IMR-90 (cell line): ENCODE data around the gene SLC7A9. TPM values are rescaled to one million over a fixed set of nuclear protein-coding genes. Genes with fewer than 3 reads are reported as not detected.

Experiments used
- ATAC-seq: fragments of 200-7000 bp; cut with Tn5 transposase; 2 replicates; pipeline ENCODE4 v1.9.1; 2020; ENCODE audit warnings: low read depth, mild to moderate bottlenecking, moderate library complexity
- BruUV-seq: library from RNA; stranded (reverse); fragments of 400-500 nt; replicated peaks from 2 replicates; lab custom pipeline; 2021; lab: Mats Ljungman, UMichigan
- CTCF ChIA-PET: fragments of 300-600 bp; formaldehyde crosslinking; extraction: SDS; loops from one replicate; lab custom pipeline; 2021; ENCODE audit warnings: antibody characterized with exemption; lab: Yijun Ruan, JAX
- POLR2A ChIA-PET: fragments of 300-600 bp; sonication (Branson Sonifier 250); formaldehyde crosslinking; loops from one replicate; lab custom pipeline; 2022; ENCODE audit warnings: antibody characterized with exemption; ENCODE audit not compliant: unreplicated experiment; lab: Charles Lee
- DNase-seq: peaks from one replicate; pipeline ENCODE4 v3.0.0; 2013
- H2AFZ ChIP-seq: replicated peaks from 2 replicates; pipeline ENCODE3; 2013; ENCODE audit warnings: low read length, mild to moderate bottlenecking; ENCODE audit not compliant: poor library complexity
- H2AK5ac ChIP-seq: 2 replicates; pipeline ENCODE4 v1.6.1; 2013; ENCODE audit warnings: low read depth, low read length, inconsistent platforms
- H2AK9ac ChIP-seq: replicated peaks from 2 replicates; pipeline ENCODE3; 2013; ENCODE audit warnings: mild to moderate bottlenecking, low read depth, low read length, moderate library complexity; ENCODE audit not compliant: poor library complexity
- H2BK120ac ChIP-seq: 2 replicates; pipeline ENCODE4 v1.6.1; 2013; ENCODE audit warnings: low read depth, low read length, inconsistent platforms
- H2BK15ac ChIP-seq: 3 replicates; pipeline ENCODE4 v1.6.1; 2013; ENCODE audit warnings: low read depth, low read length, inconsistent platforms
- H2BK20ac ChIP-seq: 2 replicates; pipeline ENCODE4 v1.6.1; 2013; ENCODE audit warnings: low read depth, mild to moderate bottlenecking, inconsistent platforms, low read length, moderate library complexity
- H2BK5ac ChIP-seq: 2 replicates; pipeline ENCODE4 v1.6.1; 2013; ENCODE audit warnings: mild to moderate bottlenecking, low read depth, low read length, inconsistent platforms; ENCODE audit not compliant: poor library complexity, severe bottlenecking
- H3K14ac ChIP-seq: replicated peaks from 2 replicates; pipeline ENCODE4 v1.6.1; 2013; ENCODE audit warnings: low read depth, low read length, inconsistent platforms
- H3K18ac ChIP-seq: 2 replicates; pipeline ENCODE4 v1.6.1; 2013; ENCODE audit warnings: low read depth, low read length, control low read depth
- H3K23ac ChIP-seq: 2 replicates; pipeline ENCODE4 v1.6.1; 2013; ENCODE audit warnings: low read depth, low read length, inconsistent platforms
- H3K27ac ChIP-seq: 2 replicates; pipeline ENCODE4 v1.5.1; 2013; ENCODE audit warnings: mild to moderate bottlenecking, control low read depth, low read length; ENCODE audit not compliant: insufficient read depth
- H3K27me3 ChIP-seq: 2 replicates; pipeline ENCODE4 v1.6.1; 2013; ENCODE audit warnings: low read length; ENCODE audit not compliant: control insufficient read depth, insufficient read depth
- H3K36me3 ChIP-seq: 2 replicates; pipeline ENCODE4 v1.6.1; 2013; ENCODE audit warnings: low read length, mixed read lengths; ENCODE audit not compliant: control insufficient read depth, insufficient read depth
- H3K4ac ChIP-seq: 2 replicates; pipeline ENCODE4 v1.6.1; 2013; ENCODE audit warnings: low read depth, low read length, inconsistent platforms
- H3K4me1 ChIP-seq: 2 replicates; pipeline ENCODE4 v1.6.1; 2013; ENCODE audit warnings: low read length, mixed read lengths; ENCODE audit not compliant: control insufficient read depth, insufficient read depth
- H3K4me2 ChIP-seq: 2 replicates; pipeline ENCODE4 v1.6.1; 2013; ENCODE audit warnings: low read depth, mild to moderate bottlenecking, control low read depth, low read length, moderate library complexity
- H3K4me3 ChIP-seq: 2 replicates; pipeline ENCODE4 v1.5.1; 2013; ENCODE audit warnings: low read depth, mild to moderate bottlenecking, control low read depth, low read length, moderate library complexity; ENCODE audit not compliant: insufficient read depth
- H3K56ac ChIP-seq: 2 replicates; pipeline ENCODE4 v1.6.1; 2013; ENCODE audit warnings: low read length, inconsistent platforms; ENCODE audit not compliant: insufficient read depth; ENCODE audit errors: extremely low read depth
- H3K79me1 ChIP-seq, 2 experiments: 2 replicates each; pipeline ENCODE4 v1.6.1; 2013; ENCODE audit warnings: low read length in 2 of 2, inconsistent platforms in 1 of 2, low read depth in 1 of 2
- H3K9ac ChIP-seq: 2 replicates; pipeline ENCODE4 v1.6.1; 2013; ENCODE audit warnings: low read depth, low read length, control low read depth
- H3K9me1 ChIP-seq: 2 replicates; pipeline ENCODE4 v1.6.1; 2013; ENCODE audit warnings: low read length, inconsistent platforms; ENCODE audit not compliant: insufficient read depth
- H3K9me3 ChIP-seq: 2 replicates; pipeline ENCODE4 v1.6.1; 2013; ENCODE audit warnings: low read length; ENCODE audit not compliant: control insufficient read depth, insufficient read depth
- H4K20me1 ChIP-seq: 2 replicates; pipeline ENCODE4 v1.6.1; 2013; ENCODE audit warnings: low read length, inconsistent platforms; ENCODE audit not compliant: insufficient read depth
- H4K5ac ChIP-seq: 2 replicates; pipeline ENCODE4 v1.6.1; 2013; ENCODE audit warnings: mild to moderate bottlenecking, low read depth, low read length, control low read depth
- H4K8ac ChIP-seq, 2 experiments: 2 replicates each; pipeline ENCODE4 v1.6.1; 2013; ENCODE audit warnings: low read depth in 2 of 2, low read length in 2 of 2, control low read depth in 1 of 2, inconsistent platforms in 1 of 2
- H4K91ac ChIP-seq: 2 replicates; pipeline ENCODE4 v1.6.1; 2013; ENCODE audit warnings: low read depth, low read length, inconsistent platforms; ENCODE audit not compliant: insufficient read depth
- BHLHE40 ChIP-seq: fragments of 150-350 bp; IDR thresholded peaks from 2 replicates; pipeline ENCODE4 v1.6.1; 2016; ENCODE audit warnings: mild to moderate bottlenecking, low read depth, low read length
- CEBPB ChIP-seq: IDR thresholded peaks from 2 replicates; pipeline ENCODE4 v1.6.1; 2012; ENCODE audit warnings: low read depth, low read length, improper control_type of control experiment
- CHD1 ChIP-seq: IDR thresholded peaks from 2 replicates; pipeline ENCODE4 v1.6.1; 2012; ENCODE audit warnings: low read depth, low read length, improper control_type of control experiment
- ELK1 ChIP-seq: fragments of 150-350 bp; IDR thresholded peaks from 2 replicates; pipeline ENCODE4 v1.6.1; 2016; ENCODE audit warnings: low read depth, mild to moderate bottlenecking, low read length, moderate library complexity, borderline replicate concordance
- FOS ChIP-seq: fragments of 150-350 bp; IDR thresholded peaks from 2 replicates; pipeline ENCODE4 v1.6.1; 2016; ENCODE audit warnings: low read depth, low read length
- MAFK ChIP-seq: IDR thresholded peaks from 2 replicates; pipeline ENCODE4 v1.6.1; 2012; ENCODE audit warnings: low read depth, low read length, improper control_type of control experiment
- MAZ ChIP-seq: IDR thresholded peaks from 2 replicates; pipeline ENCODE4 v1.6.1; 2012; ENCODE audit warnings: low read depth, mild to moderate bottlenecking, low read length, improper control_type of control experiment, moderate library complexity, borderline replicate concordance
- MXI1 ChIP-seq: IDR thresholded peaks from 2 replicates; pipeline ENCODE4 v1.6.1; 2012; ENCODE audit warnings: low read depth, mild to moderate bottlenecking, low read length, moderate library complexity, borderline replicate concordance
- RAD21 ChIP-seq: IDR thresholded peaks from 2 replicates; pipeline ENCODE4 v1.6.1; 2012; ENCODE audit warnings: low read length, improper control_type of control experiment
- RCOR1 ChIP-seq: IDR thresholded peaks from 2 replicates; pipeline ENCODE4 v1.6.1; 2012; ENCODE audit warnings: mild to moderate bottlenecking, low read length, improper control_type of control experiment; ENCODE audit not compliant: insufficient replicate concordance
- RFX5 ChIP-seq: IDR thresholded peaks from 2 replicates; pipeline ENCODE4 v1.8.0; 2012; ENCODE audit warnings: low read depth, mild to moderate bottlenecking, low read length, moderate library complexity
- SMC3 ChIP-seq: fragments of 150-350 bp; IDR thresholded peaks from 2 replicates; pipeline ENCODE4 v1.6.1; 2016; ENCODE audit warnings: low read depth, mild to moderate bottlenecking, antibody characterized with exemption, low read length, moderate library complexity
- dilution Hi-C: fragments of 300-500 bp; cut with HindIII; formaldehyde crosslinking; loops from one replicate; pipeline ENCODE4 v1.14.3; 2018; ENCODE audit warnings: low sequenced_read_pairs; ENCODE audit not compliant: unreplicated experiment
- in situ Hi-C: fragments of 300-500 bp; cut with MboI; formaldehyde crosslinking; loops from 3 replicates; pipeline ENCODE4 v1.14.3; 2019; ENCODE audit warnings: low sequenced_read_pairs, inconsistent platforms, mixed read lengths
- intact Hi-C: fragments of 100-400 bp; cut with micrococcal nuclease; formaldehyde crosslinking; loops from 2 replicates; pipeline ENCODE4 v1.10.0; 2022
- polyA plus RNA-seq, 3 experiments: library from polyadenylated mRNA; depleted of rRNA; stranded (reverse); fragments of >200 nt; gene quantifications; 2 replicates each; pipeline ENCODE4 v1.2.3, GENCODE V29; 2012; ENCODE audit warnings: low replicate concordance in 1 of 3
- total RNA-seq: library from RNA; depleted of rRNA; stranded (reverse); fragments of >200 nt; gene quantifications from 2 replicates; pipeline ENCODE4 v1.2.3, GENCODE V29; 2012

The SLC7A9 gene
- total and polyA plus RNA-seq, 2 of the 4 experiments (the other 2 are of a cell fraction) = not detected

- no peak overlapping the region for H3K23ac ChIP-seq
- no peak overlapping the region for H3K4ac ChIP-seq
- H3K56ac ChIP-seq = no peak overlapping the region
- no peaks in the 10 kb centered on the region for H3K79me1 ChIP-seq
- no peak for TF ChIP-seq RCOR1
- no peak for TF ChIP-seq CEBPB
- TF ChIP-seq RFX5 = no peak
- TF ChIP-seq MXI1 = no peak
- no peak for TF ChIP-seq RAD21
- no peak for TF ChIP-seq BHLHE40
- no peak for TF ChIP-seq MAZ
- no peak for TF ChIP-seq CHD1
- TF ChIP-seq MAFK = no peak
- no peak for TF ChIP-seq ELK1
- no peak for TF ChIP-seq FOS
- TF ChIP-seq SMC3 = no peak
- H3K4me2 ChIP-seq = no peak overlapping the region
- H3K4me1 ChIP-seq = no peaks in the 10 kb centered on the region
- dilution Hi-C loops (no loop called here), intact Hi-C loops (no loop called here), in situ Hi-C loops (no loop called here)
- no peak overlapping the region for H2AK5ac ChIP-seq
- H3K9ac ChIP-seq = no peak overlapping the region
- peaks cover 19% of the 10 kb centered on the region for H3K36me3 ChIP-seq
- no peak overlapping the region for H3K18ac ChIP-seq
- H2AK9ac ChIP-seq = no peak overlapping the region
- BruUV-seq = no TSS peak
- H4K8ac ChIP-seq = no peak overlapping the region
- CTCF ChIA-PET = interaction anchor here (0.6 kb wide), 1 partner anchor 101 kb away, joined by 3 read pairs; no protein-coding TSS in a partner anchor
- no peak overlapping the region for H2AFZ ChIP-seq
- no peak overlapping the region for H2BK120ac ChIP-seq
- 0 out of 2 replicates have a peak, but pooled peaks cover 2% of the 10 kb centered on the region for H3K9me1 ChIP-seq
- H3K4me3 ChIP-seq = no peak overlapping the region
- no peaks in the 10 kb centered on the region for H4K20me1 ChIP-seq
- DNase-seq (no peak), ATAC-seq (no peak)
- H4K5ac ChIP-seq = no peak overlapping the region
- H3K9me3 ChIP-seq = peaks cover 2% of the 10 kb centered on the region; the same call in 1 of the 2 replicates
- no peaks in the 10 kb centered on the region for H3K27me3 ChIP-seq
- POLR2A ChIA-PET = no interaction called here
- no peak overlapping the region for H4K91ac ChIP-seq
- no peak overlapping the region for H3K14ac ChIP-seq
- no peak overlapping the region for H3K27ac ChIP-seq
- H2BK5ac ChIP-seq = no peak overlapping the region
- no peak overlapping the region for H2BK15ac ChIP-seq
- H2BK20ac ChIP-seq = no peak overlapping the region
Measured at GRCh38 chr19:32909257-32909656, 39.7 kb upstream of the SLC7A9 start.
